HG03571 (cell line): ENCODE results near the gene S1PR4.
"Not testable (repeated sequence)": the region's sequence is repeated elsewhere in the genome, so short reads cannot be mapped to it uniquely, and the experiment has no call there.

Experiments used
- ATAC-seq: cut with Tn5 transposase; IDR thresholded peaks from one replicate; pipeline ENCODE4 v1.9.1; 2021; ENCODE audit not compliant: unreplicated experiment

Gene S1PR4

GRCh38 chr19:3192684-3193083 is 14.1 kb downstream of the S1PR4 start:
- ATAC-seq = no peak

- ATAC-seq = no peak
Observed at GRCh38 chr19:3193256-3194105, 14.9 kb downstream of the S1PR4 start.

- no peak for ATAC-seq
Observed at GRCh38 chr19:3194106-3195087, 15.8 kb downstream of the S1PR4 start.

- no peak for ATAC-seq
Observed at GRCh38 chr19:3196064-3196932, 17.7 kb downstream of the S1PR4 start.

GRCh38 chr19:3196933-3197205 is 18.3 kb downstream of the S1PR4 start:
- no peak for ATAC-seq

GRCh38 chr19:3198901-3199700 is 20.5 kb downstream of the S1PR4 start:
- ATAC-seq = no peak

GRCh38 chr19:3201072-3201700 is 22.6 kb downstream of the S1PR4 start:
- no peak for ATAC-seq

GRCh38 chr19:3201911-3202310 is 23.3 kb downstream of the S1PR4 start:
- no peak for ATAC-seq

- ATAC-seq = no peak
Observed at GRCh38 chr19:3202346-3202745, 23.8 kb downstream of the S1PR4 start.

GRCh38 chr19:3202895-3203294 is 24.3 kb downstream of the S1PR4 start:
- ATAC-seq = not testable (repeated sequence)

GRCh38 chr19:3203805-3204645 is 25.5 kb downstream of the S1PR4 start:
- ATAC-seq = no peak

- no peak for ATAC-seq
Observed at GRCh38 chr19:3204646-3205275, 26.2 kb downstream of the S1PR4 start.

GRCh38 chr19:3206216-3206953 is 27.8 kb downstream of the S1PR4 start:
- no peak for ATAC-seq

- no peak for ATAC-seq
Observed at GRCh38 chr19:3207461-3208242, 29.1 kb downstream of the S1PR4 start.

- ATAC-seq = no peak
Observed at GRCh38 chr19:3208317-3209207, 30.0 kb downstream of the S1PR4 start.
